ENCODE results near the gene PIGP.

DNA sequence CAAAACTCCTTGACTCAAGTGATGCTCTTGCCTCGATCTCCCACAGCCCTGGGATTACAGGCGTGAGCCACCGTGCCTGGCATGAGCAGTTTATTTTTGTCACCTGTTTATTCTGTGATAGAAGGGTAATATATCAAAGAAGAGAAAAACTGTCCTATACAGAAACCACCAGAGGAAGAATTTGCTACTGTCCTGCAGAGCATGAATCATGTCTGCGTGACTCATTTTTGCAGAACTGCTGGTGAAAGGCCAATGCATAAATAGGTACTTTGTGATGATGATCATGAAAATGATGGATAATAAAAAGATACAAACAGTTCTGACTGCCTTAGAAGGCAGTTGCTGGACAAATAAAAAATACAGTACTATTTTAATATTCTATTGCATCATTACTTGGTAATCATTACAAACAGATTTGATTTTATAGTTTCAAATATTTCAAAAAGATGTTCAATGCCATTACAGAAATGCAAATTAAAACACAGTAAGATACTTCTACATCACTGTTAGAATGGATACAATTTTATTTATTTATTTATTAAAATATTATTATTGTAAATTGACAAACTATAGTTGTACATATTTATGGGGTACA, 39.9 kb downstream of the PIGP start:
- TF ChIP-seq, protein P1, sequence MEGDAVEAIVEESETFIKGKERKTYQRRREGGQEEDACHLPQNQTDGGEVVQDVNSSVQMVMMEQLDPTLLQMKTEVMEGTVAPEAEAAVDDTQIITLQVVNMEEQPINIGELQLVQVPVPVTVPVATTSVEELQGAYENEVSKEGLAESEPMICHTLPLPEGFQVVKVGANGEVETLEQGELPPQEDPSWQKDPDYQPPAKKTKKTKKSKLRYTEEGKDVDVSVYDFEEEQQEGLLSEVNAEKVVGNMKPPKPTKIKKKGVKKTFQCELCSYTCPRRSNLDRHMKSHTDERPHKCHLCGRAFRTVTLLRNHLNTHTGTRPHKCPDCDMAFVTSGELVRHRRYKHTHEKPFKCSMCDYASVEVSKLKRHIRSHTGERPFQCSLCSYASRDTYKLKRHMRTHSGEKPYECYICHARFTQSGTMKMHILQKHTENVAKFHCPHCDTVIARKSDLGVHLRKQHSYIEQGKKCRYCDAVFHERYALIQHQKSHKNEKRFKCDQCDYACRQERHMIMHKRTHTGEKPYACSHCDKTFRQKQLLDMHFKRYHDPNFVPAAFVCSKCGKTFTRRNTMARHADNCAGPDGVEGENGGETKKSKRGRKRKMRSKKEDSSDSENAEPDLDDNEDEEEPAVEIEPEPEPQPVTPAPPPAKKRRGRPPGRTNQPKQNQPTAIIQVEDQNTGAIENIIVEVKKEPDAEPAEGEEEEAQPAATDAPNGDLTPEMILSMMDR (IDR thresholded peaks at IDR 0.05 in 8 of 11, conservative IDR thresholded peaks at IDR 0.05 in 3 of 11) = no peak
- TF ChIP-seq POLR2A (IDR thresholded peaks at IDR 0.05) (no peak), POLR2AphosphoS5 (IDR thresholded peaks at IDR 0.05) (no peak)

Data from spleen (tissue), 7 donors.